ENCODE measurements around the gene ABCB6. TPM values are rescaled to one million over a fixed set of nuclear protein-coding genes. Genes with fewer than 3 reads are reported as not detected.
A peak's percentile ranks its signal among the peaks of the same experiment; 100 is the strongest.

ABCB6 gene
- total RNA-seq, 4 donors from 2014 or later = 22.7 to 43.2 (median 36.1) TPM

GRCh38 chr2:219181531-219181930 lies 37.2 kb downstream of the ABCB6 start:
- WGBS, 2 donors = 89 to 91% methylated on average over 6 of the region's 6 CpGs
- DNase-seq (ENCODE audit: low spot score in 2 of 2) = no peak
- peaks cover 0 to 66% (median 19%) of the 10 kb centered on the region in 3 donors for H3K36me3 ChIP-seq

GRCh38 chr2:219180961-219181360 lies 37.8 kb downstream of the ABCB6 start:
- H3K4me3 ChIP-seq = no peak overlapping the region
- H3K4me1 ChIP-seq = peaks cover 0 to 27% (median 13%) of the 10 kb centered on the region in 4 donors
- no peak overlapping the region for H3K27ac ChIP-seq
- peaks cover 0 to 61% (median 19%) of the 10 kb centered on the region in 3 donors for H3K36me3 ChIP-seq
- no peaks in the 10 kb centered on the region for H3K9me3 ChIP-seq
- DNase-seq (ENCODE audit: low spot score in 2 of 2) = no peak
- TF ChIP-seq CTCF (IDR thresholded peaks at IDR 0.05) (no peak), POLR2A (IDR thresholded peaks at IDR 0.05) (no peak), EP300 (IDR thresholded peaks at IDR 0.05) (no peak)
- WGBS, 2 donors = 89 to 90% methylated on average over 5 of the region's 5 CpGs
- H3K27me3 ChIP-seq = no peaks in the 10 kb centered on the region

More at GRCh38 chr2:219181531-219181930, 37.2 kb downstream of the ABCB6 start:
- no peak for TF ChIP-seq EP300 (IDR thresholded peaks at IDR 0.05)
- no peak for TF ChIP-seq POLR2A (IDR thresholded peaks at IDR 0.05)
- no peak for TF ChIP-seq CTCF (IDR thresholded peaks at IDR 0.05)
- Histone ChIP-seq H3K27me3 (no peaks in the 10 kb centered on the region), H3K9me3 (no peaks in the 10 kb centered on the region), H3K4me1 (peaks cover 0 to 25% (median 13%) of the 10 kb centered on the region in 4 donors), H3K4me3 (no peak overlapping the region), H3K27ac (no peak overlapping the region)

- WGBS, 2 donors = 94 to 99% methylated on average over 4 to 9 of the region's 9 CpGs
- DNase-seq (ENCODE audit: low spot score in 2 of 2) = no peak
Measured at GRCh38 chr2:219179601-219180465, 38.9 kb downstream of the ABCB6 start.

GRCh38 chr2:219178377-219179175 lies 40.2 kb downstream of the ABCB6 start:
- peak overlapping the region; percentile 92 to 99 (median 98) for H3K27ac ChIP-seq
- peak overlapping the region; percentile 83 to 94 (median 90) for H3K4me3 ChIP-seq
- peaks cover 0 to 57% (median 23%) of the 10 kb centered on the region in 3 donors for H3K36me3 ChIP-seq
- TF ChIP-seq POLR2A (IDR thresholded peaks at IDR 0.05) = no peak
- peak in 1 of 5 experiments; percentile 1 for TF ChIP-seq CTCF (IDR thresholded peaks at IDR 0.05)
- 5% methylated on average over 32 to 42 of the region's 45 CpGs for WGBS, 2 donors
- H3K4me1 ChIP-seq = peaks cover 3 to 42% (median 25%) of the 10 kb centered on the region in 4 donors
- no peaks in the 10 kb centered on the region for H3K27me3 ChIP-seq
- H3K9me3 ChIP-seq = no peaks in the 10 kb centered on the region
- DNase-seq (ENCODE audit: low spot score in 2 of 2) = peak; percentile 39 to 40

More at GRCh38 chr2:219179601-219180465, 38.9 kb downstream of the ABCB6 start:
- Histone ChIP-seq H3K27me3 (no peaks in the 10 kb centered on the region), H3K4me1 (peaks cover 3 to 38% (median 24%) of the 10 kb centered on the region in 4 donors), H3K27ac (peak overlapping the region in 1 of 4 donors; percentile 98), H3K4me3 (no peak overlapping the region), H3K9me3 (no peaks in the 10 kb centered on the region), H3K36me3 (peaks cover 0 to 54% (median 20%) of the 10 kb centered on the region in 3 donors)
- TF ChIP-seq CTCF (IDR thresholded peaks at IDR 0.05) (no peak), EP300 (IDR thresholded peaks at IDR 0.05) (no peak), POLR2A (IDR thresholded peaks at IDR 0.05) (no peak)

All from tibial nerve (tissue), 4 donors.